ENCODE results near the gene DCN. TPM values are rescaled to one million over a fixed set of nuclear protein-coding genes. Genes with fewer than 3 reads are reported as not detected.

The DCN gene
- 137 TPM for total RNA-seq
- polyA plus RNA-seq: 215 TPM
- long read RNA-seq, donor 1, full-length matches to known transcripts: 10 of 10 reads
- long read RNA-seq, donor 1, partial matches to known transcripts: 0 of 10 reads
- long read RNA-seq, donor 1, other reads (novel, unspliced or antisense): 0 of 10 reads
- long read RNA-seq, donor 2: 0 reads
- long read RNA-seq, donor 3, full-length matches to known transcripts: 49 of 49 reads
- long read RNA-seq, donor 3, partial matches to known transcripts: 0 of 49 reads
- long read RNA-seq, donor 3, other reads (novel, unspliced or antisense): 0 of 49 reads
- long read RNA-seq, donor 4, full-length matches to known transcripts: 32 of 32 reads
- long read RNA-seq, donor 4, partial matches to known transcripts: 0 of 32 reads
- long read RNA-seq, donor 4, other reads (novel, unspliced or antisense): 0 of 32 reads
- long read RNA-seq, donor 5, full-length matches to known transcripts: 104 of 138 reads
- long read RNA-seq, donor 5, partial matches to known transcripts: 34 of 138 reads
- long read RNA-seq, donor 5, other reads (novel, unspliced or antisense): 0 of 138 reads
- long read RNA-seq, donor 6, full-length matches to known transcripts: 92 of 92 reads
- long read RNA-seq, donor 6, partial matches to known transcripts: 0 of 92 reads
- long read RNA-seq, donor 6, other reads (novel, unspliced or antisense): 0 of 92 reads
- long read RNA-seq, donor 7, full-length matches to known transcripts: 61 of 61 reads
- long read RNA-seq, donor 7, partial matches to known transcripts: 0 of 61 reads
- long read RNA-seq, donor 7, other reads (novel, unspliced or antisense): 0 of 61 reads
- long read RNA-seq, donor 8, full-length matches to known transcripts: 44 of 44 reads
- long read RNA-seq, donor 8, partial matches to known transcripts: 0 of 44 reads
- long read RNA-seq, donor 8, other reads (novel, unspliced or antisense): 0 of 44 reads
- long read RNA-seq, donor 9, full-length matches to known transcripts: 34 of 40 reads
- long read RNA-seq, donor 9, partial matches to known transcripts: 6 of 40 reads
- long read RNA-seq, donor 9, other reads (novel, unspliced or antisense): 0 of 40 reads
- long read RNA-seq, donor 10, full-length matches to known transcripts: 23 of 37 reads
- long read RNA-seq, donor 10, partial matches to known transcripts: 14 of 37 reads
- long read RNA-seq, donor 10, other reads (novel, unspliced or antisense): 0 of 37 reads

GRCh38 chr12:91182636-91183455 lies at the start of gene DCN:
TSS of gene DCN (minus strand) at chr12:91182817. CDS start at chr12:91178552, 4,265 bp downstream.
- peak within 1 kb of the TSS in 1 of 2 donors; percentile 2 for H3K4me3 ChIP-seq (ENCODE audit: low read length in 2 of 2)

GRCh38 chr12:91230841-91231240 lies 48.2 kb upstream of the DCN start:
- Histone ChIP-seq H3K9me3 (ENCODE audit: control insufficient read depth in 2 of 2, insufficient read depth in 1 of 2, low read length in 1 of 2) (no peaks in the 10 kb centered on the region), H3K4me1 (ENCODE audit: control insufficient read depth in 2 of 2, insufficient read depth in 2 of 2, low read length in 2 of 2) (no peaks in the 10 kb centered on the region), H3K27ac (ENCODE audit: low read depth in 1 of 2, low read length in 1 of 2) (no peak overlapping the region), H3K4me3 (ENCODE audit: low read length in 2 of 2) (no peak overlapping the region), H3K27me3 (ENCODE audit: control insufficient read depth in 2 of 2, insufficient read depth in 1 of 2, low read length in 1 of 2) (no peaks in the 10 kb centered on the region), H3K36me3 (ENCODE audit: control insufficient read depth in 2 of 2, insufficient read depth in 2 of 2, low read length in 1 of 2) (no peaks in the 10 kb centered on the region)
- DNase-seq (ENCODE audit: low read depth in 6 of 9, low spot score in 9 of 9): no peak

More at GRCh38 chr12:91182636-91183455, at the start of gene DCN:
- no peaks in the 10 kb centered on the region for H3K27me3 ChIP-seq (ENCODE audit: control insufficient read depth in 2 of 2, insufficient read depth in 1 of 2, low read length in 1 of 2)
- no peak for DNase-seq (ENCODE audit: low read depth in 6 of 9, low spot score in 9 of 9)
- no peaks in the 10 kb centered on the region for H3K4me1 ChIP-seq (ENCODE audit: control insufficient read depth in 2 of 2, insufficient read depth in 2 of 2, low read length in 2 of 2)
- no peaks in the 10 kb centered on the region for H3K36me3 ChIP-seq (ENCODE audit: control insufficient read depth in 2 of 2, insufficient read depth in 2 of 2, low read length in 1 of 2)
- WGBS: 94% methylated on average over 4 of the region's 4 CpGs
- no peaks in the 10 kb centered on the region for H3K9me3 ChIP-seq (ENCODE audit: control insufficient read depth in 2 of 2, insufficient read depth in 1 of 2, low read length in 1 of 2)
- no peak within 1 kb of the TSS for H3K27ac ChIP-seq (ENCODE audit: low read depth in 1 of 2, low read length in 1 of 2)

GRCh38 chr12:91226951-91227350 lies 44.3 kb upstream of the DCN start:
- WGBS: 91% methylated on average over 1 of the region's 1 CpG
- no peak for DNase-seq (ENCODE audit: low read depth in 6 of 9, low spot score in 9 of 9)
- no peak overlapping the region for H3K27ac ChIP-seq (ENCODE audit: low read depth in 1 of 2, low read length in 1 of 2)
- H3K4me3 ChIP-seq (ENCODE audit: low read length in 2 of 2): no peak overlapping the region
- no peaks in the 10 kb centered on the region for H3K4me1 ChIP-seq (ENCODE audit: control insufficient read depth in 2 of 2, insufficient read depth in 2 of 2, low read length in 2 of 2)
- H3K9me3 ChIP-seq (ENCODE audit: control insufficient read depth in 2 of 2, insufficient read depth in 1 of 2, low read length in 1 of 2): no peaks in the 10 kb centered on the region
- H3K27me3 ChIP-seq (ENCODE audit: control insufficient read depth in 2 of 2, insufficient read depth in 1 of 2, low read length in 1 of 2): no peaks in the 10 kb centered on the region
- H3K36me3 ChIP-seq (ENCODE audit: control insufficient read depth in 2 of 2, insufficient read depth in 2 of 2, low read length in 1 of 2): no peaks in the 10 kb centered on the region

GRCh38 chr12:91225316-91225715 lies 42.7 kb upstream of the DCN start:
- H3K4me3 ChIP-seq (ENCODE audit: low read length in 2 of 2): no peak overlapping the region
- no peaks in the 10 kb centered on the region for H3K27me3 ChIP-seq (ENCODE audit: control insufficient read depth in 2 of 2, insufficient read depth in 1 of 2, low read length in 1 of 2)
- no peaks in the 10 kb centered on the region for H3K4me1 ChIP-seq (ENCODE audit: control insufficient read depth in 2 of 2, insufficient read depth in 2 of 2, low read length in 2 of 2)
- no peak for DNase-seq (ENCODE audit: low read depth in 6 of 9, low spot score in 9 of 9)
- no peak overlapping the region for H3K27ac ChIP-seq (ENCODE audit: low read depth in 1 of 2, low read length in 1 of 2)
- WGBS: 100% methylated on average over 1 of the region's 1 CpG
- no peaks in the 10 kb centered on the region for H3K36me3 ChIP-seq (ENCODE audit: control insufficient read depth in 2 of 2, insufficient read depth in 2 of 2, low read length in 1 of 2)
- H3K9me3 ChIP-seq (ENCODE audit: control insufficient read depth in 2 of 2, insufficient read depth in 1 of 2, low read length in 1 of 2): no peaks in the 10 kb centered on the region

- DNase-seq (ENCODE audit: low read depth in 6 of 9, low spot score in 9 of 9): no peak
- 94% methylated on average over 1 of the region's 1 CpG for WGBS
- H3K9me3 ChIP-seq (ENCODE audit: control insufficient read depth in 2 of 2, insufficient read depth in 1 of 2, low read length in 1 of 2): no peaks in the 10 kb centered on the region
- no peaks in the 10 kb centered on the region for H3K36me3 ChIP-seq (ENCODE audit: control insufficient read depth in 2 of 2, insufficient read depth in 2 of 2, low read length in 1 of 2)
- H3K4me1 ChIP-seq (ENCODE audit: control insufficient read depth in 2 of 2, insufficient read depth in 2 of 2, low read length in 2 of 2): no peaks in the 10 kb centered on the region
- H3K27ac ChIP-seq (ENCODE audit: low read depth in 1 of 2, low read length in 1 of 2): no peak overlapping the region
- no peaks in the 10 kb centered on the region for H3K27me3 ChIP-seq (ENCODE audit: control insufficient read depth in 2 of 2, insufficient read depth in 1 of 2, low read length in 1 of 2)
- H3K4me3 ChIP-seq (ENCODE audit: low read length in 2 of 2): no peak overlapping the region
Measured at GRCh38 chr12:91224401-91224800, 41.8 kb upstream of the DCN start.

GRCh38 chr12:91222746-91223145 lies 40.1 kb upstream of the DCN start:
- H3K27me3 ChIP-seq (ENCODE audit: control insufficient read depth in 2 of 2, insufficient read depth in 1 of 2, low read length in 1 of 2): no peaks in the 10 kb centered on the region
- no peak overlapping the region for H3K4me3 ChIP-seq (ENCODE audit: low read length in 2 of 2)
- DNase-seq (ENCODE audit: low read depth in 6 of 9, low spot score in 9 of 9): no peak
- H3K4me1 ChIP-seq (ENCODE audit: control insufficient read depth in 2 of 2, insufficient read depth in 2 of 2, low read length in 2 of 2): no peaks in the 10 kb centered on the region
- H3K36me3 ChIP-seq (ENCODE audit: control insufficient read depth in 2 of 2, insufficient read depth in 2 of 2, low read length in 1 of 2): no peaks in the 10 kb centered on the region
- WGBS: 96% methylated on average over 3 of the region's 3 CpGs
- H3K27ac ChIP-seq (ENCODE audit: low read depth in 1 of 2, low read length in 1 of 2): no peak overlapping the region
- H3K9me3 ChIP-seq (ENCODE audit: control insufficient read depth in 2 of 2, insufficient read depth in 1 of 2, low read length in 1 of 2): no peaks in the 10 kb centered on the region

- H3K4me1 ChIP-seq (ENCODE audit: control insufficient read depth in 2 of 2, insufficient read depth in 2 of 2, low read length in 2 of 2): no peaks in the 10 kb centered on the region
- no peak overlapping the region for H3K4me3 ChIP-seq (ENCODE audit: low read length in 2 of 2)
- H3K9me3 ChIP-seq (ENCODE audit: control insufficient read depth in 2 of 2, insufficient read depth in 1 of 2, low read length in 1 of 2): no peaks in the 10 kb centered on the region
- no peaks in the 10 kb centered on the region for H3K36me3 ChIP-seq (ENCODE audit: control insufficient read depth in 2 of 2, insufficient read depth in 2 of 2, low read length in 1 of 2)
- 95% methylated on average over 1 of the region's 1 CpG for WGBS
- no peak overlapping the region for H3K27ac ChIP-seq (ENCODE audit: low read depth in 1 of 2, low read length in 1 of 2)
- no peaks in the 10 kb centered on the region for H3K27me3 ChIP-seq (ENCODE audit: control insufficient read depth in 2 of 2, insufficient read depth in 1 of 2, low read length in 1 of 2)
- DNase-seq (ENCODE audit: low read depth in 6 of 9, low spot score in 9 of 9): no peak
Measured at GRCh38 chr12:91219919-91220318, 37.3 kb upstream of the DCN start.

GRCh38 chr12:91219511-91219910 lies 36.9 kb upstream of the DCN start:
- Histone ChIP-seq H3K36me3 (ENCODE audit: control insufficient read depth in 2 of 2, insufficient read depth in 2 of 2, low read length in 1 of 2) (no peaks in the 10 kb centered on the region), H3K27ac (ENCODE audit: low read depth in 1 of 2, low read length in 1 of 2) (no peak overlapping the region), H3K9me3 (ENCODE audit: control insufficient read depth in 2 of 2, insufficient read depth in 1 of 2, low read length in 1 of 2) (no peaks in the 10 kb centered on the region), H3K4me3 (ENCODE audit: low read length in 2 of 2) (no peak overlapping the region), H3K4me1 (ENCODE audit: control insufficient read depth in 2 of 2, insufficient read depth in 2 of 2, low read length in 2 of 2) (no peaks in the 10 kb centered on the region), H3K27me3 (ENCODE audit: control insufficient read depth in 2 of 2, insufficient read depth in 1 of 2, low read length in 1 of 2) (no peaks in the 10 kb centered on the region)
- DNase-seq (ENCODE audit: low read depth in 6 of 9, low spot score in 9 of 9): no peak

Measured in thymus (tissue), 14 donors.